T-helper 22 cell (primary cell): ENCODE data around the gene DNASE2.
"Not testable (repeated sequence)": the region's sequence is repeated elsewhere in the genome, so short reads cannot be mapped to it uniquely, and the experiment has no call there.

Experiments used
- DNase-seq: peaks from one replicate; pipeline ENCODE4 v3.0.0-alpha.2; 2020; ENCODE audit warnings: low read depth

Gene DNASE2, protein sequence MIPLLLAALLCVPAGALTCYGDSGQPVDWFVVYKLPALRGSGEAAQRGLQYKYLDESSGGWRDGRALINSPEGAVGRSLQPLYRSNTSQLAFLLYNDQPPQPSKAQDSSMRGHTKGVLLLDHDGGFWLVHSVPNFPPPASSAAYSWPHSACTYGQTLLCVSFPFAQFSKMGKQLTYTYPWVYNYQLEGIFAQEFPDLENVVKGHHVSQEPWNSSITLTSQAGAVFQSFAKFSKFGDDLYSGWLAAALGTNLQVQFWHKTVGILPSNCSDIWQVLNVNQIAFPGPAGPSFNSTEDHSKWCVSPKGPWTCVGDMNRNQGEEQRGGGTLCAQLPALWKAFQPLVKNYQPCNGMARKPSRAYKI

DNA sequence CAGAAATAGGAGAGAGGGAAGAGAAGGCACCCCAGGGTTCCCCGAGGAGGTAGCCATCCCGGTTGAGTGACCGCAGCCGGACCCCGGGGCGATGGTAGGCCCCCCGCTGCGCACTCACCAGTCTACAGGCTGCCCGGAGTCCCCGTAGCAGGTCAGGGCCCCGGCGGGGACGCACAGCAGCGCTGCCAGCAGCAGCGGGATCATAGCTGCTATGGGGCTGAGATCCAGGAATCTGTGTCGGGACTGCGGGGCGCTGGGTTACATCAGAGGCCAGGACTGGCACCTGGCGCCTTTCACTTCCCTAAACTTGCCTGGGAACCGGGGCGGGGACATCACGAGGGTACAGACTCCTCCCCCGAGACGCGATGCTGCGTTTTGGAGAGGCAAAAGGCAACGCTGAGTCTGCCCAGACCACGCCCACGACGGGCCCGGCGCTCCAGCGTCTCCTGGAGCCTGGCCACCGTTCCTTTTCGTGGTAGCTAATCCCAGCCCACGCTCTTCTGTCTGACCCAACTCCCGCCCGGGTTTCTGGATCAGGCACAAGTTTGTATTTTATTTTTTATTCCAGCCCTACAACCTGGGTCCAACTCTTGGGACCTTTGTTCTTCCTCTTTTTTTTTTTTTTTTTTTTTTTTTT, at the start of gene DNASE2:
DNASE2 (minus strand) TSS at position 278 of the 637 bp plus-strand sequence; CDS start at position 204, 74 bp downstream.
- peak; percentile 79 for DNase-seq

DNA sequence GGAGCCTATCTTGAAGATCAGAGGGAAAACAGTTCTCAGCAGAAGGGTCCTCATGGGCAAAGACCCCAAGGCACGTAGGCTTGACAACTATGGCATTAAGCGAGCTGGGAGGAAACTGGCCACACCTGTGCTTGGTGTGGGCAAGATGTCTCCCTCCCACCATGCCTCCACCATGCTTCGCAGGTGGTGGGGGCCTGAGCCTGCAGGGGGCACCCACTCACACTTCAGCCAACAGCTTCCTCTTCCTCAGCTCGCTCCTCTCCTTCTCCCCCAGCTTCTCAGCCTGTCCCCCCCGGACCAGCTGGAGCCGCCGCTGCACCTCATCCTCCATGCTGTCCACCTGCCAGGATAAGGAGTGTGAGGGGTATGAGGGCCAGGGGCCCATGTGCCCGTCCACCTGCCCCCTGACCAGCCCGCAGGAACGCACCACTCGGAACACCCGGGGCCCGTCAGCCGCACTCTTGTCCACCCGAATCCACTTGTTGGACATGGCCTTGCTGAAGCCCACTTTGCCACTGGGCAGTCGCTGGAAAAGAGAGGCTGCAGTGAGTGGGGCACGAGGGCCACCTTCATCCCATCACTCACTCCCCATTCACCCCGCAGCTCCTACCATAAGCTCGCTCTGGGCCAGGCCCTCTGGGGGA, 48.9 kb upstream of the DNASE2 start:
- no peak for DNase-seq

DNA sequence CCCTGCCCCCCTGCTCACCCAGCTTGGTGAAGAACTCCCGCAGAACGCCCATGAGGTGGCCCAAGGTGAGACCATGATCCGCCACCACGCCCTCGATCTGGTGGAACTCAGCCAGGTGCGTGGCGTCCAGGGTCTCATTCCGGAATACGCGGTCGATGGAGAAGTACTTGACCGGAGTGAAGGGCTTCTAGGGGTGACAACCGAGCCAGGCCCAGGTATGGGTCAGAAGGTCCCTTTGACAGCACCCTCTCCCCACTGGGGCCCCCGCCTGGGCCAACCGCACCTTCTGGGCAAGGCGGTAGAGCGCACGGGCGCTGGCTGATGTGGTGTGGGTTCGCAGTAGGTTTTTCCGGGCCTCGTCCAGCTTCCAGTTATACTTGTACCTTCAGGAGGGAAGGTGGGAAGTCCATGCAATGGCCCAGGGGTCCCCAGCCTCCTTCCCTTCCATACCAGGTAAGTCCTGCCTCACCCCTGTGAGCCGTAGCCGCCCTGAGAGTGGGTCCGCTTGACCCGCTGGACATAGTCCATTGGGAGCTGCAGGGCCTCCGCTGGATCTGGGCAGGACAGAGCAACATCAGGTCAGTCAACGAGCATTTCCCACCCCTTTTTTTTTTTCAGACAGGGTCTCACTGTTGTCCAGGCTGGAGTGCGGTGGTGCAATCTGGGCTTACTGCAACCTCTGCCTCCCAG, 43.5 kb upstream of the DNASE2 start:
- no peak for DNase-seq

DNA sequence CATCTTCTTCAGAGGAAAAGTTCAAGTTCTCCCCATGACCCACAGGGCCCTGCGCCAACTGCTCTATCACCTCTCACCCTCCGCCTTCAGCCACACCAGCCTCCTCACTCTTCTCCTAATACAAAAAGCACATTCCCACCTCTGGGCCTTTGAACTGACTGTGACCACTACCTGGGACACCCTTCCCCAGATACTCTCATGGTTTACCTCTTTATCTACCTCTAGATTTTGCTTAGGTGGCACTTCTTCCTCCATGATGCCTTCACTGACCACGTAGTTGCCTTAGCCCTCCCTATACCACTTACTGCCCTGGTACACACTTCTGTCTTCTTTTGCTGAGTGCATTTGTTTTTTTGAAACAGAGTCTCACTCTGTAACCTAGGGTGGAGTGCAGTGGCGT, 41.7 kb upstream of the DNASE2 start:
- no peak for DNase-seq

DNA sequence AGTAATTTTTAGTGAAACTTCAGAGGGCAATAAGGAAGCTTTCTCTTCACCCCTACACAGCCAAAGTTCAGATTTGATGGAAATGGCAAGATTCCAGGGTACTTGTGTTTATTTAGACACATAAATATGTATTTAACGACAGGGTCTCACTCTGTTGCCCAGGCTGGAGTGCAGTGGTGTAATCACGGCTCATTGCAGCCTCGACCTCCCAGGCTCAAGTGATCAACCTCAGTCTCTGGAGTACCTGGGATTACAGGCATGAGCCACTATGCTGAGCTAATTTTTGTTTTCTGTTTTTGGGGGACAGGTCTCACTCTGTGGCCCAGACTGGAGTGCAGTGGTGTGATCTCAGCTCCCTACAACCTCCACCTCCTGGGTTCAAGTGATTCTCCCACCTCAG, 39.8 kb upstream of the DNASE2 start:
- DNase-seq, result no peak

DNA sequence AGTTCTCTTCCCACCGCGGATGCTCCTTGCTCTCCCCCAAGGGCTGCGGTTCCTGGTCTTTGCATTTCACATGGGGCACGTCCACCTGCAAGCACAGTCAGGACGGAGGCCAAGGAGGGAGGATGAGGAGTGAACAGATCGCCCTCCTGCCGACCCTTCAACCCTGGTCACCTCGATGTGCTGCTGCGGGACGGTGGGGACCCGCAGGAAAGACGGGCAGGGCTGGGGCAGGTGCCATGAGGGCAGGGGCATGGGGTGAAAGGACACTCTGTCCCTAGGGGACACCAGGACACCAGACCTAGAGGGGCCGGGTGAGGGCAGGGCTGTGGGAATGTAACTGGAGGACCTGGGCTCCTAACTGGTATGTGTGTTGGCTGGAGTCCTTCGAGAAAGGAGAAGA, 37.0 kb upstream of the DNASE2 start:
- DNase-seq, result no peak

DNA sequence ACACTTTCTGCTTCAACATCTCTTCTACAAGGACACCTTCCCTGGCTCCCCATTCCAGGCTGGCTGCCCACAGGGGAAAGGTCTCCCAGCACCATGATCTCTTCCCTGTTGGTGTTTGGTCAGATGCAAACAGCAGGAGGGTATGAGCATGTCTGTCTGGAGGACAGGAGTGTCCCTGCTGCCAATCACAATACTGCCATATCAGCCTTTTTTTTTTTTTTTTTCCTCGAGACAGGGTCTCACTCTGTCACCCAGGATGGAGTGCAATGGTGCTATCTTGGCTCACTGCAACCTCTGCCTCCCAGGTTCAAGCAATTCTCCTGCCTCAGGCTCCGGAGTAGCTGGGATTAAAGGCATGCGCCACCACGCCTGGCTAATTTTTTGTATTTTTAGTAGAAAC, 34.6 kb upstream of the DNASE2 start:
- DNase-seq, result not testable (repeated sequence)

DNA sequence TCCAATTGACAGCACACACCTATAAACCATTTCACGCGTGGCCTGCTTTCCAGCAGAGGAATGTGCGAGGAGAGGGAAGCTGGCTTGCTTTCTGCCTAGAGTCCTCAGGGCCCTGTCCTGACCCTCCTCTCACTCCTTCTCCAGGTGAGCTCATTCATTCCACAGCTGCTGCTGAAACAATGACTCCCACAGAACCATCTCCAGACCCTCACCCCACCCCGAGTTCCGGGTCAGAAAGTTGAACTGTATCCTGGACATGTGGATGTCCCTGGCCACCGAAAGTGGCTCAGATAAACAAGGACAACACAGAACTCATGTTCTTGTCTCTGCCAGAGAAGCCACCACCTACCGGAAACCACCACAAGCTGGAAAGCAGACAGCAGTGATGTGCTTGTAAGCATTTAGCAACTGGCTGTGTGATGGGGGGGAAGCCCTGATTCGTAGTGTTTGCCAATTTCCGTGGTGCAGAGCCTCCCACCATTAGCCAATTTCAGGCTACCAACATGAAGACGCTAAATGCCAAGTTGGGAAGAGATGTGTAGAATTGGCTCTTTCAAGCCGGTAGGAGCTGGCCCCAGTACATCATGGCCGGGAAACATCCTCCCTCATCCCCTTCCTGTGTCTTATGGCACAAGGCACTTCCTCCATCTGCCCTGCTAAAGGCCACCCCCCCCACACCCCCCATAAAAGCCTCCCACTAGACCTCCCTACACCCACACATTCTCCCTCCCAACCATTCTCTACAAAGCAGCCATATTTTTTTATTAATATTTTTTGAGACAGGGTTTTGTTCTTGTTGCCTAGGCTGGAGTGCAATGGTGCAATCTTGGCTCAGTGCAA, 32.8 kb upstream of the DNASE2 start:
- no peak for DNase-seq

DNA sequence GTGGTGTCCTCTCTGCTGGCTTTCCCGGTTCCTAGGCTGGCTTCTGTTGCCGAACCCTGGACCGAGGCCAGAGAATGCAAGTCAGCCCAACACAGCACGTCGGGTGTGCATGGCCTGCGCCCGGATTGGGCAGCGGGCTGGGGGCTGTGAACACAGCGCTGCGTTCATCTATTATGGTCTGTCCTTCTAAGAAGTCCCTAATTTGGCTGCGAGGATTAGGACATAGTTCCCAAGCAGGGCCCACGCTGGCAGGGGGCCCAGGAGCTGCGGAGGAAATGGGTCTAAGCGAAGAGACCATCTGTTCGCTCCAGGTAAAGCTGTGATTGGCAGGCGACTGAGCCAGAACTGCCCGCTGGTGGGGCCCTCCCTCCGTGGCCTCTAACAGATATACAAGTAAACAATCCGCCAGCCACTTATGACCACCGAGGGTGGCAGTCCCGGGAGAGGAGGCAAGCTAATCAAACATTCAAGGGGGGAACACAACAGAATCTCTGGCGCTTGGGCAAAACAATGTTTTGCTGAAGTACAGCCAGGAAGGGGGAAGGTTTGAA, 31.8 kb upstream of the DNASE2 start:
- DNase-seq, result no peak

DNA sequence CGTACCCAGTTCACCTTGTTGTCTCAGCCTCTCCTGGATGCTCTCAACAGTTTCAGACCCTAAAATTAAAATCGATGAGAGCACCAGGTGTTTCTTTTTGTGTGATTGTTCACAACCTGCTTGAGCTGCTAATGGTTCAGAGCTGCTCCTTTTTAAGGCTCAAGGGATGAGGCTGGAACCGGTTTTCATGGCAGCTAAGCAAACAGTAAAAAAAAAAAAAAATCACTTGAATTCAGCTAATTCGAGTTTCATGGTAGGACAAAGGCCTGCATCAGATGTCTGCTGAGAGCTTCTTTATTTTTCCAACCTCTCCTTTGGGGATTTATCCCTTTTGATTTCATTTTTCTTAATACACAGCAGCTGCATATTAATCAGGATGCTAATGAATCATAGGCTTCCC, 31.3 kb upstream of the DNASE2 start:
- no peak for DNase-seq

DNA sequence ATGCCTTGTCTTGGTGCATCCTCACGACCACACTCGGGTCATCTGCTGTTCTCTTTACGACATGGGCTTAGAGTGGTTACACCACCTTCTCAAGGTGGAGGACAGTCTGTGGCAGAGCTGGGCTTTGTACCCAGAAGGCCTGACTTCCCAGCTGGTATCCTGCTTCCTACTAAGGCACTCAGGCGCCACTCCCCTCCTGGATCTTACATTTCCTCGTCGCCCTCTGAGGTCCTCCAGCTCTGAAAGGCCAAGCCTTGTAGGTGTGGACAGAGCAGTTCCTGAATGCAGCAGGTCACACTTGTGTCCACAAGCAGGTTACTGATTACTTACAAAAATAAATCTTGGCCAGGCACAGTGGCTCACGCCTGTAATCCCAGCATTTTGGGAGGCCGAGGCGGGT, 25.9 kb upstream of the DNASE2 start:
- DNase-seq, result no peak

DNA sequence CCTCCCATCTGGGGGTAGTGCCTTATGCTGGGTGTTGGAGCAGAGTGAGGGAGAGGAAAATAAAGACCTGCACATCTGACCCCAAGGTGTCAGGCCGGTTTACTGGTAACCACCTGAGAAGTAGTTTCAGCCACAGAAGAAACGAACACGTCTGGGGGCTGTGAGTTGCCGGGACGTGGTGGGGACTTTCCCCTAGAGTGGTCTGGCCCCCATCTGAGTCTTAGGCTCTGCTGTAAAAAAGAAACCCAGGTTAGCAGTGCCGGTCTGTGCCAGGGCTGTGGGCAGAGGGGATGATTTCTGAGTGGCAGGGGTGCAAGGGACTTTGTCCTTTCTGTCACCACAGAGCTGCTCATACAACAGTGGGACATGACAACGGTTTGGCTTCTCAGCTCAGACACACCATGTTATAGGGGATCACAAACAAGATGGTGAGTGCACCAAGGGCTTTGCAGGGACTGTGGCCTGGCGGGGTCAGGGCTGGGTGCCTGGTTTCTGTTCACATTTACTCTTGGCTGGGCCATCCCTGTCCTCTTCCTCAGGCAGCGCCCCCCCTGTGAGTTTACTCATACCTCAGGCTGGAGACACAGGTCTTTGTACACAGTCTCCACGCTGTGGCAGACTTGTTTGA, 18.8 kb upstream of the DNASE2 start:
- no peak for DNase-seq

DNA sequence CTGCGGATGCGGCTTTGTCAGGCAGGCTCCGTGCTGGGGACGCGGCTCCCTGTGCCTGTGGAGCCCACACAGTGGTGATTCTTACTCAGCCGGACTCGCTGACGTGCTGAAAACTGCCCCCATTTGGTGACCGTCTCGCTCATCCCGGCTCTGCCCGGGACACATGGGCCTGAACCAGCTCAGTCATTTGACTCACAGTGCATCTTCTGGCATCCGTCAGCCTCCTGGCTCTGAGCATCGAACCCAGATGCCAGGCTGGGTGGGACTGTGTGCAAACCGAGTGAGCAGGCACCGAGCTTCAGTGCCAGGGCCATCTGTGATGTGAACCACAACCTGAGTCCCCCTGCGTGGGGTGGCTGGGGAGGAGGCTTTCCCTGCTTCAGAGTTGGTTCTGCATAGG, 15.2 kb upstream of the DNASE2 start:
- no peak for DNase-seq

DNA sequence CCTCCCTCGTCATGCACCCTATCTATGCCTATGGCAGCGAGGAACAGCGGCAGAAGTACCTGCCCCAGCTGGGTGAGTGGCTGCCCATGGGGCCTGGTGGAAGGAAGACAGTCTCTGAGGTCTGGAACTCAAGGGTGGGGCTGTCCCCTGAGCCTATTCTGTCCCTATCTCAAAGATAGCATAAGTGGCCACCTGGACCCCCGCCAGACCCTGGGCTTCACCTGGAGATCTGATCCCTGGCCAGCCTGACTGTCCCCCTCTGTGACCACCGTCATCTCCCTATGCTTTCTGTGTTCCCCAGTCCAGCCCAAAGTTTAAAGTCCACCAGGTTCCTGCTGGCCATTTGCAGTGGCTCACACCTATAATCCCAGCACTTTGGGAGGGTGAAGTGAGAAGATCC, 12.3 kb upstream of the DNASE2 start:
- DNase-seq, result no peak

DNA sequence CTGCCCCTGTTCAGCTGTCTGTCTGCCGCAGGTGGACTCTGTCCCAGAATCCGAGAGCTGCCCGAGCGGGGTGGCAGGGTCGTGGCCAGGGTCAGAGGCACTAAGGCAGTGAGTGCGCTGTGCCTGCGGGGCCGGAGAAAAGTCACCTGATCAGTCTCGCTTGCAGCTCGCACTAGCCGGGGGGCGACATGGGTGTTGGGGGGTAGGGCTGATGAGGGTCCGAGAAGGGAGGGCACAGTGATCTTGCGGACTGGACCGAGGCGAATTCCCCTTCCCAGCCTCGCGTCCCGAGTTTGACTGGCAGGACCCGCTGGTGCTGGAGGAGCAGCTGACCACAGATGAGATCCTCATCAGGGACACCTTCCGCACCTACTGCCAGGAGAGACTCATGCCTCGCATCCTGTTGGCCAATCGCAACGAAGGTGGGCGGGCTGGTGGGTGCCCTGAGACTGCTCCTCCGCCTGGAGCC, 10.3 kb upstream of the DNASE2 start:
- DNase-seq, result no peak

DNA sequence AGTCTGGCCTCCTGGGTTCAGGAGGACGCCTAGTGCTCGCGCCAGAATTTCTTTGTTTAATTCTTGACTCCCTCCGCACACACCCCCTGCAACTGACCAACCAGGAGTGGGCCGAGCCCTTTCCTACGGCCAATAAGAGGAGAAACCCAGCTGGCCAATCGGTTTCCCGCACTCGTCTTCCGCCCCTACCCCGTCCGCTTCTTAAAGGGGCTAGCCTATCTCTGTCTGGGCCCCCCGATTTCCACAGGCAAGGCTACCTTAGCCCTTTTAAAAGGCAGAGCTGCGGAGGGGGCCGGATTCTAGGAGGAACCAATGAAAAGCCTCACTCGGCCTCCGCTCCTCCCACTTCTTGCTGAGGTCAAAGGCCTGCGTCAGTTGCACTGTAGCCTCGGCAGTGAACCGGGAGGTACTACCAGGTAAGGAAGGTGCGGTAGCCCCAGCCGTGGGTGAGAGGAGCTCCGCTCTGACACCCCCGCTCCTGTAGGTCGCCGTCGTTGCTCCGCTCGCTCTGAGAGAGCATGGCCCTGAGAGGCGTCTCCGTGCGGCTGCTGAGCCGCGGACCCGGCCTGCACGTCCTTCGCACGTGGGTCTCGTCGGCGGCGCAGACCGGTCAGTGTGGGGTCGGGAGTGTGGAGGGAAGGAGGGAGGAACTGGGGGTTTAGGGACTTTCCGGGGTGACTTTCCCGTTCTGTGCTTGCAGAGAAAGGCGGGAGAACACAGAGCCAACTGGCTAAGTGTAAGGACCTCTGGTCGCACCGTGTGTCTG, 9.7 kb upstream of the DNASE2 start, which contains the start of gene GCDH:
GCDH (plus strand) TSS at position 374 of the 766 bp plus-strand sequence; CDS start at position 519, 145 bp downstream.
- DNase-seq, result peak; percentile 96

DNA sequence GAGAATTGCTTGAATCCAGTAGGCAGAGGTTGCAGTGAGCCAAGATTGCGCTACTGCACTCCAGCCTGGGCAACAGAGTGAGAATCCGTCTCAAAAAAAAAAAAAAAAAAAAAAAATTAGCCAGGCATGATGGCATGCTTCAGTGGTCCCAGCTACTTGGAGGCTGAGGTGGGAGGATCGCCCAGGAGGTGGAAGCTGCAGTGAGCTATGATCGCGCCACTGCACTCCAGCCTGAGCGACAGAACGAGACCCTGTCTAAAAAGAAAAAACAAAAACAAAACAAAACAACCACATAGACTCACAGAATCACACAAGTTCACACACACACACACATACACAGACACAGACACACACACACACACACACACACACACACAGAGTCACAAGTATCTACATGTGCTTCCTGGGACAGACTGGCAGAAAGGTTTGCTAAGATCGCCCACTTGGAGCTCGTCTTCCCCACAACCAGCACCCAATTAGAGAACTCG, 9.1 kb upstream of the DNASE2 start:
- not testable (repeated sequence) for DNase-seq

DNA sequence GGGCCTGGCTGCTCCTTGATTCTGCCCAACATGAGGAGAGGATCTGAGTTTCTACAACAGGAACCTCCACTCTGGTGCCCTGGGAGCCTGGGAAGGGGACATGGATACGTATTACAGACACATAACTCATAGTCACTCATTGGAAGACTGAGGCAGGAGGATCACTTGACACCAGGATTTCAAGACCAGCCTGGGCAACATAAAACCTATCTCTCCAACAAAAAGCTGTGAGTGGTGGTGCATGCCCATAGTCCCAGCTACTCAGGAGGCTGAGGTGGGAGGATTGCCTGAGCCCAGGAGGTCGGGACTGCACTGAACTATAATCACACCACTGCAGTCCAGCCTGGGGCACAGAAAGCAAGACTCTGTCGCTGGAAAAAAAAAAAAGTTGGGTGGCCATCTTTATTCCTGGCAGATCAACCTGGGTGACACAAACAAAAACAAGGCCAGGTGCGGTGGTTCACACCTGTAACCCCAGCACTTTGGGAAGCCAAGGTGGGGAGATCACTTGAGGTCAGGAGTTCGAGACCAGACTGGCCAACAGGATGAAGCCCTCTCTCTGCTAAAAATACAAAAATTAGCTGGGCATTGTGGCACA, 6.9 kb upstream of the DNASE2 start:
- DNase-seq, result no peak
